IPS-18c (cell line): ENCODE results near the gene MUC13.
A peak's percentile ranks its signal among the peaks of the same experiment; 100 is the strongest.

ENCODE experiments used
- H3K4me3 ChIP-seq: 2 replicates; pipeline ENCODE4 v1.7.0; 2013; ENCODE audit warnings: low read depth, mild to moderate bottlenecking, low read length, moderate library complexity; ENCODE audit not compliant: insufficient read depth
- H3K9me3 ChIP-seq: one replicate; pipeline ENCODE4 v1.6.1; 2013; ENCODE audit warnings: mild to moderate bottlenecking, low read length, moderate library complexity; ENCODE audit not compliant: control insufficient read depth, insufficient read depth

MUC13 gene

GRCh38 chr3:124920718-124921117 lies 13.8 kb downstream of the MUC13 start:
- H3K9me3 ChIP-seq = no peaks in the 10 kb centered on the region
- H3K4me3 ChIP-seq = no peak overlapping the region

DNA sequence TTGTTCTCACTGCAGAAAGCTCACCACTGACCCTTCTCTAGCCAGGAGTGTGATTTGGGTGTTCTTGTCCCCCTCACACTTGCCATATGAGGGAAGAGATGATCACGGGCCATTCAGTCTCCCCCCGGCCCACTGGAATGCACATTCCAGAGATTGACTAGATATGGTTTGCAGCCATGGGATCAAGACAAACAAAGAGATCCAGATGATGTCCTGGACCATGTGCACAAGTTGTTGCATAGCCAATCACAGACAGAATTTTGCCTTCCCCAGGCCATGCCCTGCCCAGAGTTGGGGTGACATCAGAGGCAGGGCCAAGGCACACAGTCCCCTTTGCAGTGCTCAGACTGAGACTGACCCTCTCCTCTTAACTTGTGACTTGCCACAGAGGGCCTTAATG lies 14.8 kb downstream of the MUC13 start:
- Histone ChIP-seq H3K4me3 (no peak overlapping the region), H3K9me3 (no peaks in the 10 kb centered on the region)

GRCh38 chr3:124918524-124918923 lies 16.0 kb downstream of the MUC13 start:
- H3K9me3 ChIP-seq = no peaks in the 10 kb centered on the region

GRCh38 chr3:124916837-124917409 lies 17.6 kb downstream of the MUC13 start:
- no peaks in the 10 kb centered on the region for H3K9me3 ChIP-seq
- no peak overlapping the region for H3K4me3 ChIP-seq

More at GRCh38 chr3:124918524-124918923, 16.0 kb downstream of the MUC13 start:
- H3K4me3 ChIP-seq = no peak overlapping the region

DNA sequence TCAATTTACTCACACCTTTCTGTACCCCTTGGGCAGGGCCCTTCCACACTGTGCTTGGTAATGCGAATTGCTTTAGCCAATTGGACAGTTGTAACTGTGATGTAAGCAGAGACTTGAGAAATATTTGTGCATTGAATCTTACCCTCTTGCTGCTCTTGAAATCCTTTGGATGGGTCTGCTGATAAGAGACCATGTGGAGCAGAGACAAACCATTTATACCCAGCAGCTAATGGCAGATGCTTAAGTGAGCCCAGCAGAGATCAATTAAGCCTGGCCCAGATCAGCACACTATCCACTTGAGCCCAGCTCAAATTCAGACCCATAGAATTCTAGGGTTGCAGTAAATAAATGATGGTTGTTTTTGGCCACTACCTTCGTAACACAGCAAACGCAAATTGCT lies 19.3 kb downstream of the MUC13 start:
- H3K4me3 ChIP-seq = no peak overlapping the region

DNA sequence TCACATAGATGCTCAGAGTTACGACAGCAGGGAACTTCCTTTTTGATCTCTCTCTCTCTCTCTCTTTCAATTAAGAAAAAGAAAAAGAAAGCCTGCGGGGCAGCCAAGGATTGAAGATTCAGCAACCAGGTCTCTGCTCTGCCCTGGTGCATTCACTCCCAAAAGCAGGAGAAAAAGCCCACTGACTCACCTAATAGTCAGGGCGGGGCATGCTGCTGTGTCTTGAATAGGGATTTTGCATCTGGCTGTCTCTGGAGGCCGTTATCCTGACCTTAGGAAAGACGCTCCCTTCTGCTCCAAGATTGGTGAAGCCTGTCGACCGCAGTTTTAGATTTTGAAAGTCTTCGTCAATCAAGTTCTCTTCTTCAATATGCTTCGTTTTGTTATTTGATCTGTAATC lies 26.6 kb downstream of the MUC13 start:
- Histone ChIP-seq H3K9me3 (no peaks in the 10 kb centered on the region), H3K4me3 (no peak overlapping the region)

More for the DNA sequence above, 19.3 kb downstream of the MUC13 start:
- H3K9me3 ChIP-seq = no peaks in the 10 kb centered on the region

DNA sequence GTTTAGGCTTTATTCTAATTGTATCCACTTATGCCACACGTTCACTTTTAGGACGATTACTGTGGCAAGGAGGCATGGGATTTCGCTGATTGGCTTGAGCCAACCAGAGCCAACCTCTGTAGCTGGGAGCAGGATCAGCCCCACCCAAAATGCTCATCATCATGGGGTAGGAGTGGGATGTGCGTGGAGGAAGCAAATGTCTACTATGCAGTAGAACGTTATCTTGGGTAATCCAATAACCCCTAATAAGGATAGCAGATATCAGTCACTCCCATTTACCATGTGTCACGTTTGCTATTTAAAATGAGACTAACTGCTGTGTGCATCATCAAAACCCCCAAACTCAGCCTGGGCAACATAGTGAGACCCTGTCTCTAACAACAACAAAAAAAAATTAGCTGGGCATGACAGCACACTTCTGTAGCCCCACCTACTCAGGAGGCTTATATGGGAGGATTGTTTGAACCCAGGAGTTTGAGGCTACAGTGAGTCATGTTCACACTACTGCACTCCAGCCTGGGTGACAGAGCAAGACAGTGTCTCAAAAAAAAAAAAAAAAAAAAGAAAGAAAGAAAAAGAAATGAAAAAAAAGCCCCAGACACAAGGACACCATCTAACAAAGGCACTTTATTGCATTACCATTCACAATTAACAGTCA lies 29.6 kb downstream of the MUC13 start:
- Histone ChIP-seq H3K4me3 (no peak overlapping the region), H3K9me3 (no peaks in the 10 kb centered on the region)

GRCh38 chr3:124903896-124904834 lies 30.4 kb downstream of the MUC13 start:
- Histone ChIP-seq H3K9me3 (no peaks in the 10 kb centered on the region), H3K4me3 (no peak overlapping the region)

DNA sequence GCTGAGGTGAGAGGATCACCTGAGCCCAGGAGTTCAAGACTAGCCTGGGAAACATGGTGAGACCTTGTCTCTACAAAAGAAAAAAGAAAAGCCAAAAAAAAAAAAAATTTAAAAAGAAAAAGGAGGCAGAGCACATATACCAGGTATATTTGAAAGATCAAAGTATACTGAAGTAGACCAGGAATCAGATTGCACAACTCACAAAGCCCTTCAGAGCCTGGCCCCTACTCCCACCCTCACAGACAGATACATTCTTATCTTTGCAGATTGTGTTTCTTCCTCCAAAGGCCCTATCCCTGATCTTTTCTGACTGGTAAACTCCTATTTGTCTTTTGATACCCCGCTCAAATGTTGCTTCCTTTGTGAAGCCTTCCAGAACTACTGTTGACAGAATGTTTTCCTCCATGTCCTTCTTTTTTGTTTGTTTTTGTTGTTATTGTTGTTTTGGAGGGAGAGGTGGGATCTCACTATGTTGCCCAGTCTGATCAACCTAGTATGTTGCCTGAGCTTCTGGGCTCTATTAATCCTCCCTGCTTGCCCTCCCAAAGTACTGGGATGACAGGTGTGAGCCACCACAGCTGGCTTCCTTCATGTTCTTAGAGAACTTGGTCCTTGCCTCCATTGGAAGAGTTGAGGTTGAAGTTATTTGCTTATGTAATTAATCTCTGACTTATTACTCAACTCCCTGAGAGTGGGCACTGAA lies 37.6 kb downstream of the MUC13 start:
- no peak overlapping the region for H3K4me3 ChIP-seq
- peaks cover 3% of the 10 kb centered on the region for H3K9me3 ChIP-seq

DNA sequence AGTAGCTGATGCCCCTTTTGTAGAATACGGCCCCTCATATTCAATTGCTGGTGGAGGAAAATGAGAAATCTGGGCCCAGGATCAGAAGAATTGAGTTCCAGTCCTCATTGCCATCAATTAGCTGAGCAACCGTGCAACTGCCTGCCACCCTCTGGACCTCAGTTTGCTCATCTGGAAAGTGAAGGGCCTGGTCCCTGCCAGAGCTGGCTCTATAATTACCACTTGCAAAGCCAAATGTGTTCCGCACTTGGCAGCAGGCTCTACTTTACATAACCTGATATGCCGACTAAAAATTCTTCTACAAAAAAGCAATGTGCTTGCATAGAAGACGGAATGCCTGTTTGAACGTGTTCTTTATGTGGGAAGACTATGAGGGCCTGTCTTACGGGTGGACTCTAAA lies 38.8 kb downstream of the MUC13 start:
- H3K4me3 ChIP-seq = no peak overlapping the region
- H3K9me3 ChIP-seq = peaks cover 3% of the 10 kb centered on the region

DNA sequence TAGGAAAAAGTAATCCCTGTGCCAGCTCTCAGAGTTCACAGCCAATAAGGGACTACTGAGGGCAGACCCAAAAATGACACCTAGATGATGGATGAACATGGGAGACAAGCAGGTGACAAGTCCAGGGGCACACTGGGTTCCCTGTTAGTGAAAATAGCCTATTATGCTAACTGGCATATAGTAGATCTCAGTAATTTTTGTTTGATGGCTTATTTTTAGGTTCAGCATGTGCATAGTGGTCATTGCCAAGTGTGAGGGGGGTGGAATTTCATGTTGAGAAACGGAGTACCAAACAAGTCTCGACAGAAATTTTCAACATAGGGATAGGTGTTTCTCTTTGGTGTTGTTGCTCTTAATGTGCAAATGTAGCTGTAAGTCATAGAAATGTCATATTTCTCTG lies 41.0 kb downstream of the MUC13 start:
- Histone ChIP-seq H3K4me3 (no peak overlapping the region), H3K9me3 (peaks cover 3% of the 10 kb centered on the region)

DNA sequence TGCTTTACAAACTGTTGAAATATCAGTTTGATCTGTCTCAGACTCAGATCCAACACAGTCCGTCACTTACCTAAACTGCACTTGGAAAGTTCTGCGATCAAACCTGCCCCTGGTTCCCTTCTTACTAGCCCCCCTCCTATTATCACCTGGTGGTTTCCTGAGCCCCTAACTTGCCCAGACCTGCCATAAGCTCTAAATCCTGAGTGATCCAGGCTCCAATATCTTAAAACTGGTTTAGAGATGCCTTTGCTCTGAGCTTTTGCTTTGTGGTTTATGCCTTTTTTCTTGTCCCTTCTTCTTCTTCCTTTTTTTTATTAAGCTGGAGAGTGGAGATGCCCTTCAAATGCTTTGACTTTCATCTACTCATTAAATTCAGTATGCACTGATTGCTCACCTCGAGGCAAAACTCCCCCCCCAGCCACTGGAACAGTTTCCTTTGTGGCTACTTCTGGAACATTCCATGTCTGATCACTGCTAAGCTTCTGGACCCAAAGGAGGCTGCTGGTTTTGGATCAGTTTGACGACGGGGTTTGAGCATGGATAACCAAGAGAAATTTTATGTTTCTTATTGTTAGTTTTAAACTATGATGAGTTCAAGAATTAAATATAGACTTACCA lies 43.9 kb downstream of the MUC13 start:
- Histone ChIP-seq H3K4me3 (no peak overlapping the region), H3K9me3 (peaks cover 6% of the 10 kb centered on the region)

- Histone ChIP-seq H3K4me3 (peak overlapping the region; percentile 26; the same call in 1 of the 2 replicates), H3K9me3 (peaks cover 6% of the 10 kb centered on the region)
Observed at GRCh38 chr3:124888482-124889441, 45.8 kb downstream of the MUC13 start.

GRCh38 chr3:124887932-124888298 lies 46.6 kb downstream of the MUC13 start:
- Histone ChIP-seq H3K4me3 (peak overlapping the region; percentile 72), H3K9me3 (peaks cover 6% of the 10 kb centered on the region)

DNA sequence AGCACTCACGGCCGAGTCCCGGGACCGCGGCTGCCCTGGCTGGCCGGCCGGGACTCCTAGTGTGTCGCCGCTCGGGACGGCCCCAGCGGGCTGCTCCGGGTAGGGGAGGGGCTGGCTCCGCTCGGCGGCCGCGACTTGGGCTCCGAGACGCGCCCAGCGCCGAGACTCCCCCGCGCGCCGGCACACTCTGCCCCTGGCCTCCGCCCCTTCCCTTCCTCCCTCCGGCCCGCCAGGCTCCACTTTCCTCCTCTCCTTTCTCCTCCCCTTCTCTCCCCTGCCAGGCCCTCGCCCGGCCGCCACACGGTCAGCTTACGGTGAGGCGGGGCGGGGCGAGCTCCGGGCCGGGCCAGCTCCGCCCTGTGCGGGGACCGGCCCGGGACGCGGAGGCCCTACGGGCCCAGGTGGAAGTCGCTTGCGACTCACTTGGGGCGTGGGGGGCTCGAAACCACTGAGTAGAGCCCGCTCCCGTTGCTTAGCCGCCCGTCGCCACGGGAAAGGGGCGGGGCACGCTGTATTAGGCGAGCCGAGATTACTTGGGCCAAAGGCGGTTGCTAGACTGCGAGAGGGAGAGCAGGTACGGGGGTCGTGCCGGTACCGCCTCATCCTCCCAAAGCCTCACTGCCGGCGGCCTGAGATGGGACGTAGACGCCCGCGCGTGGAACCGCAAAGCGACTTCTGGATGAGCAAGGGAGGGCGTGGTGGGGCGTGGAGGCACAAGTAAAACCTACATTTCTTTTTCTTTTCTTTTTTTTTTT lies 47.2 kb downstream of the MUC13 start, which contains the start of gene ITGB5:
Gene ITGB5, minus strand, starts transcription at position 189 of the 755 bp plus-strand sequence. CDS start 365 bp downstream, outside the sequence.
- Histone ChIP-seq H3K4me3 (peak within 1 kb of the TSS; percentile 72), H3K9me3 (peaks cover 6% of the 10 kb centered on the region)
